GM23248 (cell line): ENCODE measurements around the gene CFAP58.

Source experiments
- EZH2 ChIP-seq: fragments of 200-600 bp; sonication (generic); IDR thresholded peaks from 2 replicates; pipeline ENCODE4 v1.6.1; 2018; ENCODE audit warnings: antibody characterized with exemption, mild to moderate bottlenecking; ENCODE audit not compliant: insufficient read depth, poor library complexity, severe bottlenecking
- EZH2phosphoT487 ChIP-seq: fragments of 200-600 bp; sonication (generic); IDR thresholded peaks from 2 replicates; pipeline ENCODE4 v1.6.1; 2018; ENCODE audit warnings: antibody characterized with exemption, moderate library complexity, mild to moderate bottlenecking, low read depth; ENCODE audit not compliant: insufficient read depth

GRCh38 chr10:104483582-104483981 is 129.9 kb downstream of the CFAP58 start:
- no peak for TF ChIP-seq EZH2
- no peak for TF ChIP-seq EZH2phosphoT487
